H1 (cell line): ENCODE results near the gene SH3BGRL3. TPM values are rescaled to one million over a fixed set of nuclear protein-coding genes. Genes with fewer than 3 reads are reported as not detected.

Source experiments
- RAD21 ChIP-seq, 2 experiments: IDR thresholded peaks in 1 of 2; conservative IDR thresholded peaks in 1 of 2; 2 replicates each; pipeline ENCODE4 v1.6.1; 2011; ENCODE audit warnings: low read depth in 2 of 2, low read length in 2 of 2, improper control_type of control experiment in 1 of 2, inconsistent platforms in 1 of 2, mild to moderate bottlenecking in 1 of 2, moderate library complexity in 1 of 2
- polyA plus RNA-seq, 7 experiments: library from polyadenylated mRNA; depleted of rRNA in 3 of 7; stranded (reverse) in 5 of 7; unstranded in 2 of 7; fragments of >200 nt in 5 of 7; fragments of 200-250 nt in 2 of 7; gene quantifications; 1 replicate in 5 of 7; 2 replicates in 1 of 7; 4 replicates in 1 of 7; pipeline versions ENCODE4 v1.2.1 to v1.2.3, GENCODE V29; 2011 to 2013; ENCODE audit warnings: missing spikeins in 2 of 7, mixed read lengths in 2 of 7
- total RNA-seq: library from RNA; stranded (reverse); fragmentation: NEBNext Ultra II Directional; extraction: Animal tissue kit (Norgen Biotek cat#: 25700); gene quantifications from 2 replicates; pipeline ENCODE4 v1.2.1, GENCODE V29; 2021

SH3BGRL3 gene
- total and polyA plus RNA-seq, 2 of the 8 experiments (the other 6 are each of a cell fraction or from before 2014, with no cell fraction given), result 77.8 to 107 TPM

DNA sequence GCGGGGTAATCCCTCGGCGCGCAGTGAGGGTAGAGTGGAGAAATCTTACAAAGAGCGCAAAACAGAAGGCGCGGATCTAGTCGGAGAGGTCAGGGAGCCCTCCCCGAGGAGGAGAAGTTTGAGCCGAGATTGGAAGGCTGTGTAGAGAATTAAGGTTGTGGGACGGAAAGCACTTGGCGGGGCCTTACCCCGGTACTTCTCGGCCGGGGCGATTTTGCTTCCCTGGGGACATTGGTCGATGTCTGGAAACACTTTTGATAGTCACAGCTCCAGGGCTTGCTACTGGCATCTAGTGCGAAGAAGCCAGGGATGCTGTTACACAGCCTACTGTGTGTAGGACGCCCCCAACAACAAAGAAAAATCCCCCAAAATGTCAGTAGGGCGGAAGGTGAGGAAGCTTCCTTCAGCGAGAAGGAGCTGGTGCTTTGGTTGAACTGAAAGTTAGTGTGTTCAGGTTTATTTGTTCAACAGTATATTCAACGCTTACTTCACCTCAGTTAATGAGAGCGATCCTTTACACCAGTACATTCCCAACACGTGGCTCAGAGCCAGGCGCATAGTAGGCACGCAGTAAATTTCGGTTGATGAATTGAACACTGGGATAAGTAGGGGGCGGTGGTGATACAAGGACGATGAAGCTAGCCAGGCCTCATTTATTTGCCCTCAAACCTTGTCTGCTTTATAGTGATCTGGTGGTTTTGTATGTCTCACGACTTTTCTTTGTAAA lies 45.1 kb upstream of the SH3BGRL3 start (continued):
- TF ChIP-seq RAD21 (IDR thresholded peaks at IDR 0.05 in 1 of 2, conservative IDR thresholded peaks at IDR 0.05 in 1 of 2; ENCODE audit: low read depth in 2 of 2, low read length in 2 of 2), result no peak; a peak in 1 of 4 replicates
